Natural killer cell (primary cell): ENCODE results near the gene PDE2A. TPM values are rescaled to one million over a fixed set of nuclear protein-coding genes. Genes with fewer than 3 reads are reported as not detected.
A peak's percentile ranks its signal among the peaks of the same experiment; 100 is the strongest.

Source experiments
- ATAC-seq, 3 donors: fragments of 150-1000 bp in 2 of 3; fragments of 200-7000 bp in 1 of 3; cut with Tn5 transposase; 1 replicate in 1 of 3; 2 replicates in 2 of 3; pipeline ENCODE4 v1.10.0; 2021; ENCODE audit warnings: mild to moderate bottlenecking in 2 of 3, moderate library complexity in 2 of 3
- DNase-seq, 2 donors: peaks; one replicate each; pipeline versions ENCODE4 v3.0.0 to v3.0.0-alpha.2; 2013 to 2021; ENCODE audit warnings: mixed read lengths in 1 of 2
- H3K27ac ChIP-seq: one replicate; pipeline ENCODE4 v1.5.1; 2013; ENCODE audit warnings: mild to moderate bottlenecking, low read length
- H3K27me3 ChIP-seq: one replicate; pipeline ENCODE4 v1.6.1; 2013; ENCODE audit warnings: low read length; ENCODE audit not compliant: control insufficient read depth, insufficient read depth
- H3K36me3 ChIP-seq: one replicate; pipeline ENCODE4 v1.6.1; 2013; ENCODE audit warnings: low read length; ENCODE audit not compliant: control insufficient read depth, insufficient read depth
- H3K4me1 ChIP-seq: one replicate; pipeline ENCODE4 v1.6.1; 2013; ENCODE audit warnings: low read length; ENCODE audit not compliant: control insufficient read depth, insufficient read depth
- H3K4me3 ChIP-seq: one replicate; pipeline ENCODE4 v1.5.1; 2013; ENCODE audit warnings: low read length
- H3K9me3 ChIP-seq: one replicate; pipeline ENCODE4 v1.6.1; 2013; ENCODE audit warnings: low read length; ENCODE audit not compliant: control insufficient read depth, insufficient read depth
- H3K27ac Mint-ChIP-seq, 2 donors: one replicate each; pipeline ENCODE4 v1.8.0; 2022; ENCODE audit warnings: mild to moderate bottlenecking in 2 of 2, mixed read lengths in 2 of 2, moderate library complexity in 1 of 2
- H3K27me3 Mint-ChIP-seq, 2 donors: one replicate each; pipeline ENCODE4 v1.8.0; 2022; ENCODE audit warnings: low read depth in 2 of 2, mixed read lengths in 2 of 2
- H3K36me3 Mint-ChIP-seq: one replicate; pipeline ENCODE4 v1.8.0; 2022; ENCODE audit warnings: mixed read lengths
- H3K4me1 Mint-ChIP-seq, 2 donors: one replicate each; pipeline ENCODE4 v1.8.0; 2022; ENCODE audit warnings: mixed read lengths in 2 of 2
- H3K4me3 Mint-ChIP-seq: one replicate; pipeline ENCODE4 v1.8.0; 2022; ENCODE audit warnings: mild to moderate bottlenecking, moderate library complexity, mixed read lengths
- H3K9me3 Mint-ChIP-seq, 2 donors: one replicate each; pipeline ENCODE4 v1.8.0; 2022; ENCODE audit warnings: mixed read lengths in 2 of 2
- CTCF ChIP-seq: fragments of 200-600 bp; IDR thresholded peaks from one replicate; pipeline ENCODE4 v1.8.0; 2022; ENCODE audit warnings: antibody characterized with exemption
- WGBS: methylation state at CpG from one replicate; pipeline ENCODE4 v1.1.7; 2013; ENCODE audit warnings: missing lambda C conversion rate; ENCODE audit not compliant: insufficient coverage; 5-methylcytosine and 5-hydroxymethylcytosine counted together
- intact Hi-C: fragments of 100-400 bp; cut with micrococcal nuclease; formaldehyde crosslinking; loops from one replicate; pipeline ENCODE4 v1.14.2; 2022
- total RNA-seq, 4 donors: library from RNA; stranded (reverse); fragments of 120-200 nt in 1 of 4; gene quantifications; one replicate each; pipeline versions ENCODE4 v1.2.3 to v1.2.4, GENCODE V29; 2013 to 2022

Gene PDE2A
- total RNA-seq, 3 donors from 2014 or later (not counting 1 experiment from before 2014, with no cell fraction given) = 8.7 to 11.9 (median 9.0) TPM

GRCh38 chr11:72598466-72598865 is 75.8 kb downstream of the PDE2A start:
- intact Hi-C loops = no loop called here
- H3K27ac ChIP-seq = no peak overlapping the region
- no peaks in the 10 kb centered on the region for H3K4me1 ChIP-seq
- H3K27me3 Mint-ChIP-seq = peaks cover 0 to 19% of the 10 kb centered on the region in 2 donors
- no peak overlapping the region for H3K4me3 ChIP-seq
- H3K27ac Mint-ChIP-seq = no peak overlapping the region
- no peaks in the 10 kb centered on the region for H3K36me3 ChIP-seq
- no peaks in the 10 kb centered on the region for H3K36me3 Mint-ChIP-seq
- no peak for ATAC-seq
- no peak for TF ChIP-seq CTCF
- H3K27me3 ChIP-seq = no peaks in the 10 kb centered on the region
- H3K4me1 Mint-ChIP-seq = peaks cover 0 to 8% of the 10 kb centered on the region in 2 donors
- no peak for DNase-seq
- H3K9me3 Mint-ChIP-seq = no peaks in the 10 kb centered on the region
- no peaks in the 10 kb centered on the region for H3K9me3 ChIP-seq
- H3K4me3 Mint-ChIP-seq = no peak overlapping the region
- WGBS = 85% methylated on average over 6 of the region's 6 CpGs

- Histone ChIP-seq H3K4me3 (no peak overlapping the region), H3K4me1 (no peaks in the 10 kb centered on the region), H3K36me3 (no peaks in the 10 kb centered on the region), H3K27ac (no peak overlapping the region), H3K9me3 (no peaks in the 10 kb centered on the region), H3K27me3 (no peaks in the 10 kb centered on the region)
- Mint-ChIP-seq H3K36me3 (no peaks in the 10 kb centered on the region), H3K27me3 (peaks cover 0 to 18% of the 10 kb centered on the region in 2 donors), H3K4me3 (no peak overlapping the region), H3K27ac (peak overlapping the region in 1 of 2 donors; percentile 32), H3K4me1 (peaks cover 0 to 8% of the 10 kb centered on the region in 2 donors), H3K9me3 (no peaks in the 10 kb centered on the region)
- TF ChIP-seq CTCF = no peak
- ATAC-seq (no peak), DNase-seq (no peak)
- intact Hi-C loops = no loop called here
- WGBS = 63% methylated on average over 3 of the region's 3 CpGs
Measured at GRCh38 chr11:72597721-72598120, 76.5 kb downstream of the PDE2A start.

- intact Hi-C loops = no loop called here
- 83% methylated on average over 9 of the region's 9 CpGs for WGBS
- H3K9me3 ChIP-seq = no peaks in the 10 kb centered on the region
- Mint-ChIP-seq H3K4me1 (peaks cover 12 to 25% of the 10 kb centered on the region in 2 donors), H3K27ac (no peak overlapping the region), H3K36me3 (no peaks in the 10 kb centered on the region), H3K4me3 (no peak overlapping the region), H3K27me3 (peaks cover 19 to 35% of the 10 kb centered on the region in 2 donors), H3K9me3 (no peaks in the 10 kb centered on the region)
- no peak overlapping the region for H3K27ac ChIP-seq
- TF ChIP-seq CTCF = no peak
- ATAC-seq = no peak
- no peak overlapping the region for H3K4me3 ChIP-seq
- H3K4me1 ChIP-seq = peaks cover 13% of the 10 kb centered on the region
- no peaks in the 10 kb centered on the region for H3K36me3 ChIP-seq
- peaks cover 12% of the 10 kb centered on the region for H3K27me3 ChIP-seq
- DNase-seq = no peak
Measured at GRCh38 chr11:72595292-72595684, 78.9 kb downstream of the PDE2A start.
